HG03378 (cell line): ENCODE results near the gene SNORC.
"Not testable (repeated sequence)": the region's sequence is repeated elsewhere in the genome, so short reads cannot be mapped to it uniquely, and the experiment has no call there.

Experiments used
- ATAC-seq: cut with Tn5 transposase; IDR thresholded peaks from one replicate; pipeline ENCODE4 v1.9.1; 2021; ENCODE audit warnings: mild to moderate bottlenecking, moderate library complexity; ENCODE audit not compliant: unreplicated experiment

SNORC gene

GRCh38 chr2:232870018-232870765, at the start of gene SNORC:
Gene SNORC, plus strand, starts transcription at chr2:232870264. Its CDS starts 78 bp downstream, at chr2:232870342.
- ATAC-seq, result no peak

GRCh38 chr2:232829988-232830387, 40.1 kb upstream of the SNORC start:
- no peak for ATAC-seq

- ATAC-seq, result no peak
Observed at GRCh38 chr2:232831496-232831895, 38.6 kb upstream of the SNORC start.

- no peak for ATAC-seq
Observed at GRCh38 chr2:232833830-232834229, 36.2 kb upstream of the SNORC start.

- ATAC-seq, result no peak
Observed at GRCh38 chr2:232835687-232836208, 34.3 kb upstream of the SNORC start.

GRCh38 chr2:232836934-232837333, 33.1 kb upstream of the SNORC start:
- no peak for ATAC-seq

- peak; percentile 78 for ATAC-seq
Observed at GRCh38 chr2:232838406-232838874, 31.6 kb upstream of the SNORC start.

GRCh38 chr2:232839411-232840079, 30.5 kb upstream of the SNORC start:
- ATAC-seq, result no peak

GRCh38 chr2:232842689-232843088, 27.4 kb upstream of the SNORC start:
- ATAC-seq, result no peak

GRCh38 chr2:232843834-232844233, 26.2 kb upstream of the SNORC start:
- no peak for ATAC-seq

- no peak for ATAC-seq
Observed at GRCh38 chr2:232846055-232846454, 24.0 kb upstream of the SNORC start.

GRCh38 chr2:232850039-232850438, 20.0 kb upstream of the SNORC start:
- no peak for ATAC-seq

- ATAC-seq, result not testable (repeated sequence)
Observed at GRCh38 chr2:232852081-232852480, 18.0 kb upstream of the SNORC start.

- ATAC-seq, result no peak
Observed at GRCh38 chr2:232852676-232853075, 17.4 kb upstream of the SNORC start.

- ATAC-seq, result no peak
Observed at GRCh38 chr2:232854082-232854481, 16.0 kb upstream of the SNORC start.

- no peak for ATAC-seq
Observed at GRCh38 chr2:232857158-232857563, 12.9 kb upstream of the SNORC start.

- ATAC-seq, result no peak
Observed at GRCh38 chr2:232859385-232859916, 10.6 kb upstream of the SNORC start.

- ATAC-seq, result no peak
Observed at GRCh38 chr2:232860593-232861241, 9.3 kb upstream of the SNORC start.

- ATAC-seq, result no peak
Observed at GRCh38 chr2:232861353-232861752, 8.7 kb upstream of the SNORC start.

- ATAC-seq, result no peak
Observed at GRCh38 chr2:232863996-232864395, 6.1 kb upstream of the SNORC start.

- no peak for ATAC-seq
Observed at GRCh38 chr2:232865165-232865564, 4.9 kb upstream of the SNORC start.
